ENCODE results near the gene CMSS1.

GRCh38 chr3:99803297-99803696, 14.4 kb upstream of the CMSS1 start:
- TF ChIP-seq POLR2AphosphoS5 (IDR thresholded peaks at IDR 0.05; ENCODE audit: low read depth): no peak
- TF ChIP-seq, protein P1, sequence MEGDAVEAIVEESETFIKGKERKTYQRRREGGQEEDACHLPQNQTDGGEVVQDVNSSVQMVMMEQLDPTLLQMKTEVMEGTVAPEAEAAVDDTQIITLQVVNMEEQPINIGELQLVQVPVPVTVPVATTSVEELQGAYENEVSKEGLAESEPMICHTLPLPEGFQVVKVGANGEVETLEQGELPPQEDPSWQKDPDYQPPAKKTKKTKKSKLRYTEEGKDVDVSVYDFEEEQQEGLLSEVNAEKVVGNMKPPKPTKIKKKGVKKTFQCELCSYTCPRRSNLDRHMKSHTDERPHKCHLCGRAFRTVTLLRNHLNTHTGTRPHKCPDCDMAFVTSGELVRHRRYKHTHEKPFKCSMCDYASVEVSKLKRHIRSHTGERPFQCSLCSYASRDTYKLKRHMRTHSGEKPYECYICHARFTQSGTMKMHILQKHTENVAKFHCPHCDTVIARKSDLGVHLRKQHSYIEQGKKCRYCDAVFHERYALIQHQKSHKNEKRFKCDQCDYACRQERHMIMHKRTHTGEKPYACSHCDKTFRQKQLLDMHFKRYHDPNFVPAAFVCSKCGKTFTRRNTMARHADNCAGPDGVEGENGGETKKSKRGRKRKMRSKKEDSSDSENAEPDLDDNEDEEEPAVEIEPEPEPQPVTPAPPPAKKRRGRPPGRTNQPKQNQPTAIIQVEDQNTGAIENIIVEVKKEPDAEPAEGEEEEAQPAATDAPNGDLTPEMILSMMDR (IDR thresholded peaks at IDR 0.05; ENCODE audit: insufficient read depth, low read length): no peak
